ENCODE measurements around the gene TIGAR.

- TF ChIP-seq RAD21 (IDR thresholded peaks at IDR 0.05) (no peak), TAF1 (conservative IDR thresholded peaks at IDR 0.05) (no peak), CTCF (IDR thresholded peaks at IDR 0.05; ENCODE audit: low read depth, low read length, missing input control) (no peak), FOXA1 (IDR thresholded peaks at IDR 0.05) (no peak), EGR1 (IDR thresholded peaks at IDR 0.05; ENCODE audit: low read depth in 2 of 2) (no peak), RXRA (IDR thresholded peaks at IDR 0.05) (no peak), JUND (IDR thresholded peaks at IDR 0.05) (no peak), HNF4A (conservative IDR thresholded peaks at IDR 0.05) (no peak), NR2F2 (IDR thresholded peaks at IDR 0.05) (no peak), YY1 (IDR thresholded peaks at IDR 0.05) (no peak), REST (IDR thresholded peaks at IDR 0.05) (no peak)
These were observed 27.6 kb upstream of the TIGAR start for GRCh38 chr12:4293299-4293965.
